ENCODE data around the gene SH2D7. TPM values are rescaled to one million over a fixed set of nuclear protein-coding genes. Genes with fewer than 3 reads are reported as not detected.

SH2D7 gene
- total RNA-seq, 4 donors from 2014 or later: not detected

DNA sequence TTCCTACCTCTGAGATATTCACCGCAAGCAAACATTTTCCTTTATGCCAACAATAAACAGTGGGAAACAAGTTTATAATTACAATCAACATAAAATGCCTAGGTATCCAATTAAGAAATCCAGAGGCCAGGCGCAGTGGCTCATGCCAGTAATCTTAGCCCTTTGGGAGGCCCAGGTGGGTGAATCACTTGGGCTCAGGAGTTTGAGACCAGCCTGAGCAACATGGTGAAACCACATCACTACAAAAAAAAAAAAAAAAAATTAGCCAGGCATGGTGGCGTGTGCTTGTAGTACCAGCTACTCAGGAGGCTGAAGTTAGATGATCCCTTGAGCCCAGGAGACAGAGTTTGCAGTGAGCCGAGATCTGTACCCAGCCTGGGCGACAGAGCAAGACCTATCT, 32.1 kb upstream of the SH2D7 start:
- ATAC-seq (ENCODE audit: low FRiP score): no peak

DNA sequence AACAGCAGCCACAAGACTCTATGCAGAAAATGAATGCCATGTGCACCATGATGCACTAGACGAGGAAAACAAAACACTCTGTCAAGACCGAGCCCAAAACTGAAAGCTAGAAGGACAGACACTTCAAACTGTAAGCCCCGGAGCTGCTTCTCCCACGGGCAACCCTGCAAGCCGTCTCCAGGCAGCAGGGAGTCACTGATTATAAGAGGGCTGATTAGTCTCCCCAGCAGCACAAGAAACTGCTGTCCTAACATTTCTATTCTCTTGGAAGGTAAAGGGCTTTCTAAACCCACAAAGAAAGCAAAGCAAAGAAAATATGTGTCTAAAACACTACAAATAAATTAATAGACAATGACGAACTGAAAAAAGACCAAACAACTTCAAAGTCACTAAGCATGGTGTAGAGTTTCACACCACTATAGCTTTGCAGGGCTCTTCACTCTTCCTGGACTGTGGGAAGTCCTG, 30.4 kb upstream of the SH2D7 start:
- TF ChIP-seq, protein P1, sequence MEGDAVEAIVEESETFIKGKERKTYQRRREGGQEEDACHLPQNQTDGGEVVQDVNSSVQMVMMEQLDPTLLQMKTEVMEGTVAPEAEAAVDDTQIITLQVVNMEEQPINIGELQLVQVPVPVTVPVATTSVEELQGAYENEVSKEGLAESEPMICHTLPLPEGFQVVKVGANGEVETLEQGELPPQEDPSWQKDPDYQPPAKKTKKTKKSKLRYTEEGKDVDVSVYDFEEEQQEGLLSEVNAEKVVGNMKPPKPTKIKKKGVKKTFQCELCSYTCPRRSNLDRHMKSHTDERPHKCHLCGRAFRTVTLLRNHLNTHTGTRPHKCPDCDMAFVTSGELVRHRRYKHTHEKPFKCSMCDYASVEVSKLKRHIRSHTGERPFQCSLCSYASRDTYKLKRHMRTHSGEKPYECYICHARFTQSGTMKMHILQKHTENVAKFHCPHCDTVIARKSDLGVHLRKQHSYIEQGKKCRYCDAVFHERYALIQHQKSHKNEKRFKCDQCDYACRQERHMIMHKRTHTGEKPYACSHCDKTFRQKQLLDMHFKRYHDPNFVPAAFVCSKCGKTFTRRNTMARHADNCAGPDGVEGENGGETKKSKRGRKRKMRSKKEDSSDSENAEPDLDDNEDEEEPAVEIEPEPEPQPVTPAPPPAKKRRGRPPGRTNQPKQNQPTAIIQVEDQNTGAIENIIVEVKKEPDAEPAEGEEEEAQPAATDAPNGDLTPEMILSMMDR (IDR thresholded peaks at IDR 0.05): no peak
- DNase-seq (ENCODE audit: low spot score) (no peak), ATAC-seq (ENCODE audit: low FRiP score) (no peak)

More for the DNA sequence above, 32.1 kb upstream of the SH2D7 start:
- DNase-seq (ENCODE audit: low spot score): no peak
- TF ChIP-seq, protein P1 (IDR thresholded peaks at IDR 0.05): no peak

DNA sequence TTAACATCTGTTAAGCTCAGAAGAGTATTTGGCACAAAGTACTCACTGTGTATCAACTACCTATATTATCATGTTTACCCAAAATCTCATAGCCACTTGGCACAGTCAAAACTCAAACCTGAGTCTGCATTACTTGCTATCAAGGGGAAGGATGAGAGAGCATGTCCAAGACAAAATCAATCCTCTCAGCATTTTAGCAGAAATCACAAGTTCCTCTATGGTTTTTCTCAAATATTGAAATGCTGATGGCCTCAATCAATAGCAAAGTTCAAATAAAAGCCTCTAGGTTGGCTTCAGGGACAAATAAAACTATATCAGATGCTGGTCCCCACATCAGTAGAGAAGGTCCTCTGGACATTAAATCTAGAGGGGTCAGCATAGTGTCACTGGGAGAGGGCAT, 29.1 kb upstream of the SH2D7 start:
- DNase-seq (ENCODE audit: low spot score) (no peak), ATAC-seq (ENCODE audit: low FRiP score) (no peak)
- TF ChIP-seq, protein P1 (IDR thresholded peaks at IDR 0.05): no peak

DNA sequence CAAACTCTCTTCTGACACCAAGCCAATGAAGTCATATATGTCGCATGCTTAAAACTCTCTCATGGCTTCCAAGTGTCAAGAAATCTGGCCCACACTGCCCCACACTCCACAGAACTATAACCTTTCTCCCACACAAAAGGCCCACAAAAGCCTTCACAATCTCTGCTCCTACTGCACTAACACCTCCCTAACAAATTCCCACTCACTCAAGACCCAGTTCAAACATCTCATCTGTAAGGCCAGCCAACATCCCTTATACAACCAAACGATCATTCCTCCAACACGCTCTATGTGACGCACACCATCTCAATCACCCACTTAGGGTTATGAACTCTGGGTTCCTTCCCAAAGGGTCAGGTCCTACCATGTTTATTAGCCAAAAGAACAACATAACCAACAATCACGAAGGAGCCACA, 28.4 kb upstream of the SH2D7 start:
- peak; percentile 30 for ATAC-seq (ENCODE audit: low FRiP score)

DNA sequence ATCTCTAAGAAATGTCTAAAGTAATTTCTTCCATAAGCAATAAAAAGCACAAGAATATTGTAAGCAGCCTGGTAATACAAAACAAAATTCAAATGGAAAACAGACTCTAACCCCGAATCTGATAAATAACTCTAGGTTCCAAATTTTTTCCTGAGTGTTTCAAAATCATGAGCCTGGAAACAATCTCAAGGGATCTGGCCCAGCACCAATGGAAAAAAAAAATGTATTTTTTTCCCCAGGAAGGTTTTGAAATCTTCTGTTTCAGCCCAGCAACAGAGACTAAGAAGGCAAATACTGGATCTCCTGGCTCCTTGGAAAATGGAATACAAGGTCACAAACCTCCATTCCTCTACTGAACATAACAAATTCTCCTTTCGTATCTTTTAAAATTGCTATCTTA, 27.8 kb upstream of the SH2D7 start:
- TF ChIP-seq, protein P1 (IDR thresholded peaks at IDR 0.05): no peak
- DNase-seq (ENCODE audit: low spot score) (no peak), ATAC-seq (ENCODE audit: low FRiP score) (no peak)

More for the DNA sequence above, 28.4 kb upstream of the SH2D7 start:
- no peak for DNase-seq (ENCODE audit: low spot score)
- TF ChIP-seq, protein P1 (IDR thresholded peaks at IDR 0.05): no peak

DNA sequence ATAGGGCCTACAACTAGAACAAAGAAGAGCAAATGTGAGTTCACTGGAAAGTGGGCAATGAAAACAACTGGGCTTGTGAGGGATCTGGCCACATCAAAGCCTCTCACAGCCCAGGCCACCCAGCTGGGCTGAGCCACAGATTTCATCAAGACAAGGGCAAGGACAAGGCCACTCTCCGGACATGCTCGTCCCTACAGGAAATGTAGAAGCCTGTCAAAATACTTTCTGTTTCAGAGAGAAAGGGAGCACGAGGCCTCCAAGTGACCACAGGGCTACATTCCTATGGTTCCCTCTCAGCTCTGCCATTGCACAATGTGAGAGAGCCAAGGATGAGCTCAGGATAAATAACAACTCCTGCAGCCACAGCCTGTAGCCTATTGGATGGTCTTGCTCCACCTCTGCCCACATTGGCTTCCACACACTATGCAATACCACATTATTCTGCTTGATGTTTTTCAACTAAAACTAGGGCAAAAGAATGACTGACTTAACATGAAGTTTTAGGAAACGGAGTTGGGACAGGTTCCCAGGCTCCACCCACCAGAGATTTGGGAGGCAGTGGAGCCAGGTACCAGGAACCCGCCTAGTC, 27.0 kb upstream of the SH2D7 start:
- no peak for DNase-seq (ENCODE audit: low spot score)
- peak; percentile 91 for ATAC-seq (ENCODE audit: low FRiP score)
- TF ChIP-seq, protein P1 (IDR thresholded peaks at IDR 0.05): no peak
